GM18498 (cell line): ENCODE results near the gene MS4A18.

Experiments used
- ATAC-seq: cut with Tn5 transposase; IDR thresholded peaks from one replicate; pipeline ENCODE4 v1.9.1; 2021; ENCODE audit warnings: mild to moderate bottlenecking, moderate library complexity; ENCODE audit not compliant: unreplicated experiment

MS4A18 gene

GRCh38 chr11:60785806-60786361 lies 61.4 kb downstream of the MS4A18 start:
- no peak for ATAC-seq

- ATAC-seq = no peak
These were observed 62.5 kb downstream of the MS4A18 start for GRCh38 chr11:60786811-60787567.

- ATAC-seq = no peak
These were observed 64.0 kb downstream of the MS4A18 start for GRCh38 chr11:60788401-60789125.

GRCh38 chr11:60790726-60791125 lies 66.2 kb downstream of the MS4A18 start:
- no peak for ATAC-seq

- no peak for ATAC-seq
These were observed 66.8 kb downstream of the MS4A18 start for GRCh38 chr11:60791153-60791933.

- ATAC-seq = no peak
These were observed 68.0 kb downstream of the MS4A18 start for GRCh38 chr11:60792521-60792920.
